Psoas muscle (tissue), 8 donors: Measurements from ENCODE around the gene LGALS1. TPM values are rescaled to one million over a fixed set of nuclear protein-coding genes. Genes with fewer than 3 reads are reported as not detected.

Experiments
- ATAC-seq, 4 donors: fragments of 200-7000 bp; cut with Tn5 transposase; one replicate each; pipeline ENCODE4 v1.9.1; 2020; ENCODE audit warnings: moderate library complexity in 3 of 4, mild to moderate bottlenecking in 2 of 4
- DNase-seq, 2 donors: peaks; one replicate each; pipeline ENCODE4 v3.0.0-alpha.2; 2020
- H3K27ac ChIP-seq: fragments of 200-600 bp; one replicate; pipeline ENCODE4 v1.8.0; 2022
- H3K27me3 ChIP-seq, 3 donors: fragments of 200-600 bp in 1 of 3; one replicate each; pipeline versions ENCODE4 v1.6.1 to v1.8.0; 2013 to 2022; ENCODE audit warnings: low read length in 2 of 3, mild to moderate bottlenecking in 2 of 3, moderate library complexity in 1 of 3; ENCODE audit not compliant: insufficient read depth in 3 of 3
- H3K36me3 ChIP-seq, 2 donors: fragments of 200-600 bp in 1 of 2; one replicate each; pipeline versions ENCODE4 v1.6.1 to v1.8.0; 2013 to 2022; ENCODE audit warnings: low read depth in 1 of 2, mild to moderate bottlenecking in 1 of 2, moderate library complexity in 1 of 2; ENCODE audit not compliant: insufficient read depth in 1 of 2
- H3K4me1 ChIP-seq: fragments of 200-600 bp; one replicate; pipeline ENCODE4 v1.8.0; 2022
- H3K4me3 ChIP-seq: fragments of 200-600 bp; one replicate; pipeline ENCODE4 v1.8.0; 2022; ENCODE audit warnings: mild to moderate bottlenecking
- H3K9me3 ChIP-seq: fragments of 200-600 bp; one replicate; pipeline ENCODE4 v1.8.0; 2022
- WGBS, 3 donors: extraction: QIAGEN DNeasy Blood & Tissue Kit; methylation state at CpG; one replicate each; pipeline versions ENCODE4 v1.1.6 to v1.1.7; 2013; 5-methylcytosine and 5-hydroxymethylcytosine counted together
- intact Hi-C, 2 donors: fragments of 100-400 bp; cut with DNase I; formaldehyde crosslinking; loops; one replicate each; pipeline versions ENCODE4 v1.11.0 to v1.14.2; 2022
- polyA plus RNA-seq, 3 donors: library from polyadenylated mRNA; stranded (reverse); fragments of 200-250 nt; gene quantifications; one replicate each; pipeline ENCODE4 v1.2.3, GENCODE V29; 2013
- total RNA-seq, 4 donors: library from RNA; stranded (reverse); fragmentation: NEBNext Ultra II Directional in 2 of 4; extraction: Animal tissue kit (Norgen Biotek cat#: 25700) in 2 of 4; gene quantifications; one replicate each; pipeline versions ENCODE4 v1.2.1 to v1.2.4, GENCODE V29; 2021 to 2023
- TF ChIP-seq, protein P1 (sequence below): fragments of 200-600 bp; IDR thresholded peaks from one replicate; pipeline ENCODE4 v1.8.0; 2022; ENCODE audit warnings: antibody characterized with exemption
- donor health status: healthy with polysubstance abuse.
- donor health status: DM: no; HTN: no; CAD: no; lungs with moderate emphysema.
- donor health status: Bipolar disorder and iron deficiency.
- donor health status: healthy.
- donor health status: DM: yes; HTN: yes; CAD: no.
- donor health status: DM: no; HTN: no; CAD: no.
- donor health status: DM: no; HTN: no; CAD: no.
- donor health status: DM: yes; HTN: yes; CAD: no.

The LGALS1 gene
- total and polyA plus RNA-seq, 7 donors = 434 to 1,817 (median 976) TPM

DNA sequence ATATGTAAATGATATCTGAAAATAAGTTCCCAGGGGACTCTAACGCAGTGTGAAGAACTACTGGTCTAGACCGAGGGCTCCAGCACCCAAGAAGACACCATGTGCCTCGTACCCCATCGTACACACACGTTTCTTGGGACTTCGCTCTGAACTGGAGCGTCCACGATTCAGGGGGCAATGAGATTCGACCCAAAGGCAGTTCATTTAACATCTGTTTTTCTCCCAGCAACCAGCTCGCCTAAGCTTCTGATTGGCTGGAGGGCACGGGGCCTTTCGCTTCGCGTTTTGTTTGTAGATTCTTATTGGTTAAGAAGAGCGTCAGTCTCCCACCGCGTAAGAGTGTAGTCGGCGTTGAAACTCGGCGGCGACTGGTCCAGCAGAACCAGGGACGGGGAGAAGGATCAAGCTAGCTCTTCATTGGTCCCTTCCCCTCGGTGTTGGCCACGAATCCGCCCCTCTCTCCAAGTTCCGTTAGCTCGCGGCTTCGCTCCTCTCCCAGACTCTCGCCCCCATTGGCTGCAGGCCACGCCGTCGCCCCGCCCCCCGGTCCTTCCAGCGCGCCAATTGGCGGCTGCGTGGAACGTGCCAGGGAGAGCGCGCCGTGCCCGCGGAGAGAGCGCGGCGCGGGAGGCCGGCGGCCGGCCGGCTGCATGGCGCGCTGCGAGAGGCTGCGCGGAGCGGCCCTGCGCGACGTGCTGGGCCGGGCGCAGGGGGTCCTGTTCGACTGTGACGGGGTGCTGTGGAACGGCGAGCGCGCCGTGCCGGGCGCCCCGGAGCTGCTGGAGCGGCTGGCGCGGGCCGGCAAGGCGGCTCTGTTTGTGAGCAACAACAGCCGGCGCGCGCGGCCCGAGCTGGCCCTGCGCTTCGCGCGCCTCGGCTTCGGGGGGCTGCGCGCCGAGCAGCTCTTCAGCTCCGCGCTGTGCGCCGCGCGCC, 17.0 kb upstream of the LGALS1 start, which contains the start of gene PDXP:
Gene PDXP, plus strand, starts transcription at position 591 of the 933 bp plus-strand sequence. Its CDS starts 60 bp downstream, at position 651.
- intact Hi-C loops = loop anchor here in 1 of 2 donors (1.0 kb wide), 1 partner anchor 28 kb away; the partner anchor contains the start of gene NOL12
- 0 to 1% (median 1%) methylated on average over 47 to 101 of the region's 101 CpGs for WGBS, 3 donors
- H3K4me1 ChIP-seq = peaks cover 32% of the 10 kb centered on the region

DNA sequence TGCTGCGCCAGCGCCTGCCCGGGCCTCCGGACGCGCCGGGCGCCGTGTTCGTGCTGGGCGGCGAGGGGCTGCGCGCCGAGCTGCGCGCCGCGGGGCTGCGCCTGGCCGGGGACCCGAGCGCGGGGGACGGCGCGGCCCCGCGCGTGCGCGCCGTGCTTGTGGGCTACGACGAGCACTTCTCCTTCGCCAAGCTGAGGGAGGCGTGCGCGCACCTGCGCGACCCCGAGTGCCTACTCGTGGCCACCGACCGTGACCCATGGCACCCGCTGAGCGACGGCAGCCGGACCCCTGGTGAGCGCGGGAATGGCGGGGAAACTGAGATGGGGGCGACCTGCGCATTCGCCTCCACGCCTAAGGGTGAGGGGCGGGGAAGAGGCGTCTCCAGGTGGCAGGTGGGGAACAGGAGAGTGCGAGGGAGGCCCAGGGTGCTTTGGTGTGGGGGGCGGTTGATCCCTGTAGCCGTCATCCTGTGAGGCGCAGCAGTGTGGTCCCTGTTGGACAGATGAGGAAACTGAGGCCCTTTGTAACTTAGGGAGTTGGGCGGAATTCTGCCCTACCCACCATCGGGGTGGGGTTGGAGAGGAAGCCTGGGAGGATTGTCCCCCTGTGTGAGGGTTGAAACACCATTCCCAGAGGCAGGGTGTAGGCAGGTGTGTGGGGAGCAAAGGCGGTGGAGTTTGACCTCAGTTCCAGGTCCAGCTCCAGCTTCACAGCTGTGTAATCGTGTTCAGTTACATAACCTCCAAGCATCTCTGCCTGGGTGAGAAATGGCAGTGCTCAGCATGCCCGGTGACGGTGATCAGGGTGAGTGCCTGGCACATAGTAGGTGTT, 16.2 kb upstream of the LGALS1 start:
- WGBS, 3 donors = 2 to 3% (median 3%) methylated on average over 50 to 68 of the region's 68 CpGs
- Histone ChIP-seq H3K9me3 (no peaks in the 10 kb centered on the region), H3K27ac (peak overlapping the region; percentile 78), H3K36me3 (no peaks in the 10 kb centered on the region), H3K27me3 (no peaks in the 10 kb centered on the region), H3K4me1 (peaks cover 32% of the 10 kb centered on the region), H3K4me3 (peak overlapping the region; percentile 71)
- TF ChIP-seq, protein P1, sequence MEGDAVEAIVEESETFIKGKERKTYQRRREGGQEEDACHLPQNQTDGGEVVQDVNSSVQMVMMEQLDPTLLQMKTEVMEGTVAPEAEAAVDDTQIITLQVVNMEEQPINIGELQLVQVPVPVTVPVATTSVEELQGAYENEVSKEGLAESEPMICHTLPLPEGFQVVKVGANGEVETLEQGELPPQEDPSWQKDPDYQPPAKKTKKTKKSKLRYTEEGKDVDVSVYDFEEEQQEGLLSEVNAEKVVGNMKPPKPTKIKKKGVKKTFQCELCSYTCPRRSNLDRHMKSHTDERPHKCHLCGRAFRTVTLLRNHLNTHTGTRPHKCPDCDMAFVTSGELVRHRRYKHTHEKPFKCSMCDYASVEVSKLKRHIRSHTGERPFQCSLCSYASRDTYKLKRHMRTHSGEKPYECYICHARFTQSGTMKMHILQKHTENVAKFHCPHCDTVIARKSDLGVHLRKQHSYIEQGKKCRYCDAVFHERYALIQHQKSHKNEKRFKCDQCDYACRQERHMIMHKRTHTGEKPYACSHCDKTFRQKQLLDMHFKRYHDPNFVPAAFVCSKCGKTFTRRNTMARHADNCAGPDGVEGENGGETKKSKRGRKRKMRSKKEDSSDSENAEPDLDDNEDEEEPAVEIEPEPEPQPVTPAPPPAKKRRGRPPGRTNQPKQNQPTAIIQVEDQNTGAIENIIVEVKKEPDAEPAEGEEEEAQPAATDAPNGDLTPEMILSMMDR = no peak
- intact Hi-C loops = no loop called here
- DNase-seq = peak in 1 of 2 donors; percentile 73
- ATAC-seq = no peak

More for the DNA sequence above, 17.0 kb upstream of the LGALS1 start, which contains the start of gene PDXP:
- ATAC-seq = peak; percentile 95 to 98 (median 97)
- H3K4me3 ChIP-seq = peak within 1 kb of the TSS; percentile 71
- TF ChIP-seq, protein P1 = no peak
- peak; percentile 100 for DNase-seq
- H3K27me3 ChIP-seq = no peaks in the 10 kb centered on the region
- H3K27ac ChIP-seq = peak within 1 kb of the TSS; percentile 87
- H3K9me3 ChIP-seq = no peaks in the 10 kb centered on the region
- H3K36me3 ChIP-seq = no peaks in the 10 kb centered on the region

DNA sequence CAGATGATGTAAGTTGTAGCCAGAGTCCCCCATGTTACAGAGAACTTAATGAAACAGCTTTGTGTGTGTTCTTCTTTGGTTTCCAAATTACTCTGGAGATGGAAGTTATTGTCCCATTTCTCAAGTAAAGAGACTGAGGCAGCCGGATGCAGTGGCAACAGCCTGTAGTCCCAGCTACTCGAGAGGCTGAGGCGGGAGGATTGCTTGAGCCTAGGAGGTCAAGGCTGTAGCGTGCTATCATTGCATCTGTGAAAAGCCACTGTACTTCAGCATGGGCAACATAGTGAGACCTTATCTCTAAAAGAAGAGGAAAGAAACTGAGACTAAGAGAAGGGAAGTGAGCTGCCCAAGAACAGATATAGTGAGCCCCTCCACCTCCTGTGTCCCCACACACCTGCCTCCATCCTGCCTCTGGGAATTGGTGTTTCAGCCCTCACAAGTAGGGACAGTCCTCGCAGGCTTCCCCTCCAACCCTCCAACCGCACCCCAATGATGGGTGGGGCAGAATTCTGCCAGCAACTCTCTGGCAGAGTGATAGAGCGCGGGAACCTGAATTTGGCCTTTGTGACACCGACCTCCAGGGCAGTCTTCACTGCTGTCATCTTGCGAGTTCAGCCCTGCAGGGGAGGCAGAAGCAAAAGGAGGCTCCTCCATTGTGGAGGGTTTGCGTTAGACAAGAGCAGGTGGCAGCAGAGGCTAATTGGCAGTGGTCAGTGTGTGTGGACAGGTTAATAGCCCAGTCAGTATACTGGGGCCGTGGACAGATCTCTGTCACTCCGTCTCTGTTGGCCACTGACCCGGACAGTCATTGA, 15.3 kb upstream of the LGALS1 start:
- Histone ChIP-seq H3K4me1 (peaks cover 33% of the 10 kb centered on the region), H3K27me3 (no peaks in the 10 kb centered on the region), H3K27ac (peak overlapping the region; percentile 78), H3K9me3 (no peaks in the 10 kb centered on the region), H3K4me3 (peak overlapping the region; percentile 71), H3K36me3 (no peaks in the 10 kb centered on the region)
- DNase-seq (no peak), ATAC-seq (no peak)
- intact Hi-C loops = loop anchor here (2.0 kb wide), 1 partner anchor 21 kb away; no protein-coding TSS in a partner anchor
- TF ChIP-seq, protein P1 = no peak
- 65 to 71% (median 67%) methylated on average over 14 of the region's 14 CpGs for WGBS, 3 donors

- WGBS, 3 donors = 64 to 75% (median 71%) methylated on average over 2 of the region's 2 CpGs
- DNase-seq = no peak
- Histone ChIP-seq H3K4me1 (peaks cover 39% of the 10 kb centered on the region), H3K27ac (peak overlapping the region; percentile 78), H3K36me3 (peaks cover 0 to 3% of the 10 kb centered on the region in 2 donors), H3K4me3 (peak overlapping the region; percentile 9), H3K9me3 (no peaks in the 10 kb centered on the region), H3K27me3 (no peaks in the 10 kb centered on the region)
- no peak for ATAC-seq
- TF ChIP-seq, protein P1 = no peak
- intact Hi-C loops = loop anchor here (2.0 kb wide), 1 partner anchor 20 kb away; no protein-coding TSS in a partner anchor
These were observed 14.8 kb upstream of the LGALS1 start for GRCh38 chr22:37660709-37661045.
